SH-SY5Y (cell line): ENCODE data around the gene ZNF598.

Source experiments
- GATA2 ChIP-seq: IDR thresholded peaks from 2 replicates; pipeline ENCODE4 v1.6.1; 2011; ENCODE audit warnings: mild to moderate bottlenecking, low read depth, low read length
- GATA3 ChIP-seq: IDR thresholded peaks from 2 replicates; pipeline ENCODE4 v1.6.1; 2011; ENCODE audit warnings: low read depth, mild to moderate bottlenecking, low read length, moderate library complexity

DNA sequence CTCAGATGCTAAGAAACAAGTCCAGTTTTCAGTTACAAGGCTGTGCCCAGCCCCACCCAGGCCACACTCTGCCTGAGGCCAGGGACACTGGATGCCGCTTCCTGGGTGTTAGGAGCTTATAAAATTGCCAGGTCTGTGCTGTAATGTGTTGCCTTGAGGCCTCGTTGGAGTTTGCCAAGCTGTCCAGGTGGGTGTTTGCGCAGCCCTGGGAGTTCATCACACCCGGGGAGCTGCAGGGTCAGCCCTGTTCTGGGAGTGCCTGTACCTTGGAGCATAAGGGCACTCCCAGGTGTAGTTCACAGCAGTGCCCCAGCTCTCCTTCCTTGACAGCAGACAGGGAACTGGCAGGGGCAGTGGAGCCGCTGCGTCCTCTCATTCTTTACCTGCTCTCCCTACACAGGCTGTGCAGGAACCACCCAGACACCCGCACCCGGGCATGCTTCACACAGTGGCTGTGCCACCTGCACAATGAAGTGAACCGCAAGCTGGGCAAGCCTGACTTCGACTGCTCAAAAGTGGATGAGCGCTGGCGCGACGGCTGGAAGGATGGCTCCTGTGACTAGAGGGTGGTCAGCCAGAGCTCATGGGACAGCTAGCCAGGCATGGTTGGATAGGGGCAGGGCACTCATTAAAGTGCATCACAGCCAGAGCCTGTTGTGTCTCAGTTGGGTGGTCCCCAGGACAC is 24.0 kb downstream of the ZNF598 start:
- TF ChIP-seq GATA2 (no peak), GATA3 (no peak)
